Measurements from ENCODE around the gene STIM1.
"Not testable (repeated sequence)": the region's sequence is repeated elsewhere in the genome, so short reads cannot be mapped to it uniquely, and the experiment has no call there.

The STIM1 gene

GRCh38 chr11:3857628-3858027 is 2.2 kb downstream of the STIM1 start:
- Mint-ChIP-seq H3K4me1 (ENCODE audit: low read depth) (peaks cover 82% of the 10 kb centered on the region), H3K27ac (peak overlapping the region; percentile 93), H3K27me3 (no peaks in the 10 kb centered on the region), H3K4me3 (peak overlapping the region; percentile 96), H3K36me3 (ENCODE audit: low read depth) (peaks cover 4% of the 10 kb centered on the region), H3K9me3 (no peaks in the 10 kb centered on the region)

DNA sequence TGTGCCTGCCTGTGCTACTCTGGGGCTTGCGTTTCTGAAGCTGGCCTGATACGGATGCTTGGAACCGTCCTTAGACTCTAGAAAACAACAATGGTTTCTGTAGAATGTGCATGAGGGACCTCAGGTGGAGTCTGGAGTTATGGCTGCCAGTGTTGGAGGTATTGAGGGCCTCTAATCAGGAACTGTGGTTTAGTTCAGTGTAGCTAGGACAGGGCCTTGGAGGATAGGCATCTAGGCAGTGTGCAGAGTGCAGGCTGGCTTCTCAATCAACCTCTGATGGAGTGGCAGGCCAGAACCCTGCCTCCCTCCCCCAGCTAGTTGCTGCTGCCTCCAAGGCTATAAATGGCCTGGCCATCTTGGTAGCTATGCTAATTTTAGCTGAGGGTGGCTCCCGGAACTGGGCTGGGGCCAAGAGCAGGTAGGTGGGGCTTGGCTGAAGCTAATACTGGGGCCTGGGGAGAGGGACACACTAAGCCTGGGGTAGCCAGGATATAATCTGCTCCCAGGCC is 4.0 kb downstream of the STIM1 start:
- peaks cover 11% of the 10 kb centered on the region for H3K36me3 Mint-ChIP-seq (ENCODE audit: low read depth)

GRCh38 chr11:3860375-3860774 is 4.9 kb downstream of the STIM1 start:
- no peaks in the 10 kb centered on the region for H3K9me3 Mint-ChIP-seq
- H3K36me3 Mint-ChIP-seq (ENCODE audit: low read depth): peaks cover 11% of the 10 kb centered on the region
- H3K27me3 Mint-ChIP-seq: no peaks in the 10 kb centered on the region
- peak overlapping the region; percentile 96 for H3K27ac Mint-ChIP-seq
- H3K4me1 Mint-ChIP-seq (ENCODE audit: low read depth): peaks cover 82% of the 10 kb centered on the region
- peak overlapping the region; percentile 96 for H3K4me3 Mint-ChIP-seq

More for the DNA sequence above, 4.0 kb downstream of the STIM1 start:
- Mint-ChIP-seq H3K4me3 (peak overlapping the region; percentile 96), H3K4me1 (ENCODE audit: low read depth) (peaks cover 78% of the 10 kb centered on the region), H3K9me3 (no peaks in the 10 kb centered on the region), H3K27ac (peak overlapping the region; percentile 96), H3K27me3 (no peaks in the 10 kb centered on the region)

GRCh38 chr11:3860898-3861393 is 5.5 kb downstream of the STIM1 start:
- not testable (repeated sequence) for H3K27me3 Mint-ChIP-seq, H3K9me3 Mint-ChIP-seq
- peak overlapping the region; percentile 96 for H3K4me3 Mint-ChIP-seq
- H3K36me3 Mint-ChIP-seq (ENCODE audit: low read depth): peaks cover 11% of the 10 kb centered on the region
- peaks cover 88% of the 10 kb centered on the region for H3K4me1 Mint-ChIP-seq (ENCODE audit: low read depth)
- H3K27ac Mint-ChIP-seq: peak overlapping the region; percentile 96

- peaks cover 11% of the 10 kb centered on the region for H3K36me3 Mint-ChIP-seq (ENCODE audit: low read depth)
- H3K4me3 Mint-ChIP-seq: peak overlapping the region; percentile 96
- H3K27ac Mint-ChIP-seq: peak overlapping the region; percentile 96
- no peaks in the 10 kb centered on the region for H3K9me3 Mint-ChIP-seq
- peaks cover 94% of the 10 kb centered on the region for H3K4me1 Mint-ChIP-seq (ENCODE audit: low read depth)
- H3K27me3 Mint-ChIP-seq: no peaks in the 10 kb centered on the region
These were observed 6.2 kb downstream of the STIM1 start for GRCh38 chr11:3861683-3862082.

GRCh38 chr11:3865388-3866193 is 10.1 kb downstream of the STIM1 start:
- no peaks in the 10 kb centered on the region for H3K27me3 Mint-ChIP-seq
- H3K36me3 Mint-ChIP-seq (ENCODE audit: low read depth): peaks cover 15% of the 10 kb centered on the region
- peak overlapping the region; percentile 87 for H3K27ac Mint-ChIP-seq
- peak overlapping the region; percentile 47 for H3K4me3 Mint-ChIP-seq
- H3K4me1 Mint-ChIP-seq (ENCODE audit: low read depth): peaks cover 89% of the 10 kb centered on the region
- H3K9me3 Mint-ChIP-seq: no peaks in the 10 kb centered on the region

GRCh38 chr11:3866206-3866605 is 10.7 kb downstream of the STIM1 start:
- H3K4me1 Mint-ChIP-seq (ENCODE audit: low read depth): peaks cover 89% of the 10 kb centered on the region
- peaks cover 10% of the 10 kb centered on the region for H3K36me3 Mint-ChIP-seq (ENCODE audit: low read depth)
- peak overlapping the region; percentile 78 for H3K27ac Mint-ChIP-seq
- no peaks in the 10 kb centered on the region for H3K27me3 Mint-ChIP-seq
- peak overlapping the region; percentile 47 for H3K4me3 Mint-ChIP-seq
- H3K9me3 Mint-ChIP-seq: no peaks in the 10 kb centered on the region

GRCh38 chr11:3866836-3867208 is 11.4 kb downstream of the STIM1 start:
- peaks cover 89% of the 10 kb centered on the region for H3K4me1 Mint-ChIP-seq (ENCODE audit: low read depth)
- peaks cover 13% of the 10 kb centered on the region for H3K36me3 Mint-ChIP-seq (ENCODE audit: low read depth)
- H3K9me3 Mint-ChIP-seq: no peaks in the 10 kb centered on the region
- peak overlapping the region; percentile 60 for H3K27ac Mint-ChIP-seq
- no peaks in the 10 kb centered on the region for H3K27me3 Mint-ChIP-seq
- peak overlapping the region; percentile 42 for H3K4me3 Mint-ChIP-seq

- Mint-ChIP-seq H3K27me3 (no peaks in the 10 kb centered on the region), H3K4me1 (ENCODE audit: low read depth) (peaks cover 88% of the 10 kb centered on the region), H3K36me3 (ENCODE audit: low read depth) (peaks cover 13% of the 10 kb centered on the region), H3K4me3 (peak overlapping the region; percentile 42), H3K27ac (peak overlapping the region; percentile 60), H3K9me3 (no peaks in the 10 kb centered on the region)
These were observed 12.0 kb downstream of the STIM1 start for GRCh38 chr11:3867209-3868091.

DNA sequence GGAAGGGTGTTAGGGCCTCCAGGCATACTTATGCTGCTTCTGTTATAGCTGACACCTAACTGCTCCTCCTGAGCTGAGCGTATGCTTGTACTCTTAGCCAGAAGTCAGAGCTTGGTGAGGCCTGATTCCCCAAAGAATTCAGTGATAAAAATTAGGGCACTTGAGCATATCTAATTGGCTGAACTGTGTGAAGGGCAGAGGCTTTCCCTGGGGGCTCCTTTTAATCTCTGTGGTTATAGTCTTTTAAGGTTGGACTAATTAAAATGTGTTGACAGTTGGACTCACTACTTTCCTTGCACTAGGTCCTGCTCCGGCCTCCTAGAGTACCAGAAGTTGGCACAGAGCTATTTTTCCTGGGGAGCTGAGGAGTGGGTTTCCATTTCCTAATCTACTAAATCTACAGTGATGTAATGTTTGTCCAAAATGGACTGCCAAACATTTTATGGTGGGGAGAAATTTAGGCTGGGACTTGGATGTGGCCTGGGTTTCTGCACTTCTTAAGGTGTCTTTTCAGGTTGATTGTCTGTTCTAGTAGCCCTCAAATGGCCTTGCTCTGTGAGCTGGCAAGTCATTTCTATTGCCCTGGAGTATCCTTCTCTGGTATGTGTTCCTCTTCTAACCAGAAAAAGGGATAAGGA is 18.4 kb downstream of the STIM1 start:
- peak overlapping the region; percentile 31 for H3K27ac Mint-ChIP-seq
- no peaks in the 10 kb centered on the region for H3K27me3 Mint-ChIP-seq
- no peak overlapping the region for H3K4me3 Mint-ChIP-seq
- peaks cover 86% of the 10 kb centered on the region for H3K4me1 Mint-ChIP-seq (ENCODE audit: low read depth)
- H3K36me3 Mint-ChIP-seq (ENCODE audit: low read depth): peaks cover 18% of the 10 kb centered on the region
- H3K9me3 Mint-ChIP-seq: no peaks in the 10 kb centered on the region

GRCh38 chr11:3876613-3877012 is 21.1 kb downstream of the STIM1 start:
- peaks cover 89% of the 10 kb centered on the region for H3K4me1 Mint-ChIP-seq (ENCODE audit: low read depth)

DNA sequence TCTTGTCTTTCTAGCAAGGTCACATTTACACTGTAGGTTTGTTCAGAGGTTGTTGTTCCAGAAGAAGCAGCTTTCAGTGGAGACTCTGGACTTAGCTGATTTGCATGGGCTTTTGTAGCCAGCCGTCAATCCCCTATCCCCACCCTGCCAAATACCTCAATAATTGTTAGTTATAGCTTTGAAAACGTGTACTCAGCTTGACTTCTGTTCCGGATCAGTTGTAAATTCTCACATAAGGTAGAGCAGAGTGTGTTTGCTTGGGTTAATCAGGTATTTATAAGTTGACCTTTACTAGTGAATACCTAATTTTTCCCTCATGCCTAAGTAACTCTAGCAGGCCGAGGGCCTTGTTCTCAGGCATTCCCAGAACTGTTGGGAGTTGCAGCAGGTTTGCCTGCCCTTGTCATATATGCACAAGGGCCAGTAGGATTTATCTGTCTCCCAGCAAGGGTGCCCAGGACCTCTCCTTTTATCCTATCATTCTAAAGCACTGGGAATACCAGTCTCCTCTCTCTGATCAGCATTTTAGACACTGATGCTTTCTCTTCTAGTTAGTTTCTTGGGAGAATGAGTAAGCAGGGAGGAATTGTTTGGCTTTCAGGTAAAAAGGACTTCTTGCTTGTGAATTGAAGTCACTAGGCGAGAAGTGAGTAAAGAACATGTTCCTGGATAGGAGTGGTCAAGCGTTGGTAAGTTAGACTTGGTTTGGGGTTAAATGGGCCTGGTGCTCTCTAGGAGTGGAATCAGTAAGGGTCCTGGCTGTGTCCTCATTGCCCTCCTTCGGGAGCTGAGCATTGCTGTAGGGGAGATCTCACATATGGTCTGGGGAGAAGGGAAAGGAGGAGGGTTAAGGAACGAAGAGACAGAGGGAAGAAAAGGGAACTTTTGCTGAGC is 22.1 kb downstream of the STIM1 start:
- Mint-ChIP-seq H3K4me3 (no peak overlapping the region), H3K27ac (peak overlapping the region; percentile 68), H3K36me3 (ENCODE audit: low read depth) (peaks cover 16% of the 10 kb centered on the region), H3K27me3 (no peaks in the 10 kb centered on the region), H3K9me3 (no peaks in the 10 kb centered on the region), H3K4me1 (ENCODE audit: low read depth) (peaks cover 88% of the 10 kb centered on the region)

More at GRCh38 chr11:3876613-3877012, 21.1 kb downstream of the STIM1 start:
- peaks cover 18% of the 10 kb centered on the region for H3K36me3 Mint-ChIP-seq (ENCODE audit: low read depth)
- H3K9me3 Mint-ChIP-seq: no peaks in the 10 kb centered on the region
- no peak overlapping the region for H3K4me3 Mint-ChIP-seq
- peak overlapping the region; percentile 27 for H3K27ac Mint-ChIP-seq
- no peaks in the 10 kb centered on the region for H3K27me3 Mint-ChIP-seq

DNA sequence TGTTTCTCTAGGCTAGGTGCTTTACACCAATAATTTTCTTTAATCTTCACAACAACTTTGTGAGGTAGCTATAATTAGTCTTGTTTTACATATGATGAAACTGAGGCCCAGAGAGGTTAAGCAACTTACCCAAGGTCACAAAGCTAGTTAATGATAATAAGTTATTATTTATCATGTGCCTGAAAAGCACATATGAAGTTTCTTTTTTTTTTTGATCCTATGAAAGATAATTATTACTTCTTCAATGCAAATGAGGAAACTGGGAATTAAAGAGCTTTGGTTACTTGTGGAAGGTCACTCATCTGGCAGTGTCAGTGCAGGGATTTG is 22.8 kb downstream of the STIM1 start:
- H3K4me3 Mint-ChIP-seq: no peak overlapping the region
- peaks cover 13% of the 10 kb centered on the region for H3K36me3 Mint-ChIP-seq (ENCODE audit: low read depth)
- peak overlapping the region; percentile 68 for H3K27ac Mint-ChIP-seq
- peaks cover 91% of the 10 kb centered on the region for H3K4me1 Mint-ChIP-seq (ENCODE audit: low read depth)
- H3K9me3 Mint-ChIP-seq: no peaks in the 10 kb centered on the region
- no peaks in the 10 kb centered on the region for H3K27me3 Mint-ChIP-seq
